ENCODE results near the gene CARMIL1.

Gene CARMIL1

GRCh38 chr6:25535632-25536225, 256.6 kb downstream of the CARMIL1 start:
- no peak for DNase-seq

DNA sequence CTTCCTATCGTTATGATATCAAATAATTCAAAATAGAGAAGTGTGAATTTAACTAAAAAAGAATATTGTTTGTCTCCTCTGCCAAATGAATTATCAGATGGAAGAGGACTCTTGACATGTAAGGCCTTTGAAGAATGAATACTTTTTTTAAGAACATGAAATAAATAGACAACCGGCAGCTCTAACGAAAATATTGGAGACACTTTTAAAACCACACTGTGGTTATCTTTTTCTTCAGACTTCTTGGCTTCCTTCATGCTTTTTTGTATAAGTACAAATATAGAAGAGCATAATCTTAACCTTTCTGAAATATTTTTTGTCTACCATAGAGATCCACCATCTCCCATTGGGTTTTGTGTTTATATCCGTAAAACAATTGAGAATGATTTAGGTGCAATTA, 257.6 kb downstream of the CARMIL1 start:
- DNase-seq = no peak

DNA sequence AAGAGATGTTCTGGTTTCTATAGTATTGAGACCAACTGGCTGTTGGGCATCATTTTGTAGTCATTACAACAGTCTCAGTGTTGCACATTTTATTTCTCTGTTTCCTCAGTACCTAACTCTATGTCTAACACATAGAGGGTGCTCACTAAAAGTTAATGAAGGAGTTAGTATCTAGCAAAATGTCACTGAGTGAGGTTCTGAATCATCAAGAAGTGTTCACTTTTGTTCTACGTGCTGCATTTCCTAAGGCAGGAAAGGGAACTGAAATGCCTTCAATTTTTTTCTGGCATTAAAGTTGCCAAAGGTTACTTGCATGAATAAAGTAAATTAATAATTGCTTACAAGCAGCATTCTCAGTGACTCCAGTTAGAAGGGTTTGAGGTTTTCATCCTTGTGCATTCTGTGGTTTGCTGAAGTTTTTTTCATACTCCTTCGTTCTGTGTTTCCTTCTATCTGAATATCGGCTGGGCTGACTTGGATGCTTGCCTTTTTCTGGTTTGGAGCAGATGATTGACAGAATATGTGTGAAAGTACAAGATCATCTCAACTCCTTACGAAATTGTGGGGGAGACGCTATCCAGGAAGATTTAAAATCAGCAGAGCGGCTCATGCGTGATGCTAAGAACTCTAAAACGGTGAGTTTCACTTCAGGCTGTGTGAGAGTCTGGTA, 258.3 kb downstream of the CARMIL1 start:
- DNase-seq = no peak

DNA sequence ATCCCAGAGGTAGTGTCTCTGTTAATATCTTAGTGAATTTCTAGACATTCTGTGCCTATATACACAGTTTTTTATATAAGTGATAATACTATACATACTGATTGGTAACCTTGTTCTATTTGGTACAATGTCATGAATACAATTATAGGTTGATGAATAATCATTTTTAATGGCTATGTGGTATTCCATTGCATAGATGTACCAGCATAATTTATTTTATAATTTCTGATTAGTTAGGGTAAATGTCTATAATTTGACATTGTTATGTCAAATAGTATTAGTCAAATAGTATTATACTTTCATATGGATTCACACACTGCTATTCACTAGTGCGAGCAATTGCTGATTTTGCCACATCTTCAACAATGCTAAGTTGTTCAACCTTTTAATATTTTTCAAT, 262.1 kb downstream of the CARMIL1 start:
- DNase-seq = no peak

DNA sequence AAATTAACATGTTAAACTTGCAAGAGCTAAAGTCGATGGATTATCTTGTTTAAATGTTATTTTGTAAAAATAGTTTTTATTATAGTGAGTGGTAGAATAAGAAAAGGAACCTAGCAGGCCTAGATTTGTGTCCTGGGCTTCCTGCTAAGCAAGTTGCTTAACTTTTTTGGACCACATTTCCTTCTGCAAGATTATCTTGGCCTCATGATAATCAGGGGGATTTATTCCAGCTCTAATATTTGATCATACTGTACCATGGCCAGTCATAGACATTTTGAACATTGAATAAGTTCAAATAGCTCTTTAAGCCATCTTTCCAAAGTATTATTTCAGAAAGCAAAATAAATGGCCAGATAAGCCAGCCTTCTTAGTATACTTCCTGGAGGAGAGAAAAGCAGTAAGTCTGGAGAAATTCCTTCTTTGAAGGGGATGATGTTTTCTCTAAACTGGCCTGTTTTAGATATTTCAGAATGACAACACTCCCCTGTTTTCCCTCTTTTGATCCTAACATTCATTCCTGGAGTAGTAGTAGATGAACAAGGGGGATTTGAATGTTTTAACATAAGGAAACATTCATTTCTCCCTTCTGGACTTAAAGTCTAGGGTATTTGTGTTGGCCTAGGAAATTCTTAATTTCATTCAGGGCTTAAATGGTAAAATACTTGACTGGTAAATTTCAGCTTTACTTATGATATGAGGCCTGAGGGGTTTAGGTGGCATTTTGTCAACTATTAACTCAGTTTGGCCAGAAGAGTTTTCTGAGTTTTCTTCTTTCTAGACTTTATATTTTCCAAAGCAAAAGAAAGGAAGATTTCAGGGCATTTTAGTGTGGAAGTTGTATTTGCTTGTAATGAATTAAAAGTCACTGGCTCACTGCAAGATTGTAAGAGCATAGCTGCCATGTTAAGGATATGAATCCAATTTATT, 264.1 kb downstream of the CARMIL1 start:
- DNase-seq = no peak

DNA sequence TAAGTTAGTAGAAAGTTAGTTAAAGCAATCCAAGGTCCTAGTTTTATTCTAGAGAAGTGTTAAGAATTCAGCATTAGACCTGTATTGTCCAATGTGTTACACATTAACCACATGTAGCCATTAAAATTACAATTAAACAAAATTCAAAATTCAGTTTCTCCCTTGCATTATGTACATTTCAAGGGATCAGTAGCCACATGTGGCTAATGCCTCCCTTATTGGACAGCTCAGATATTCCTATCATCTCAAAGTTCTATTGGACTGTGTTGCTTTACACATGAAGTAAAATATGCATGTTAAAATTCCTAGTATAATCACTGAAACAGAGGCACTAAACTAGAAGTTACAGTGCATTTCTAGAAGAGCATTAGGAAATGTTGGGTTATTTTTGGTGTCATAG, 265.7 kb downstream of the CARMIL1 start:
- DNase-seq = no peak

DNA sequence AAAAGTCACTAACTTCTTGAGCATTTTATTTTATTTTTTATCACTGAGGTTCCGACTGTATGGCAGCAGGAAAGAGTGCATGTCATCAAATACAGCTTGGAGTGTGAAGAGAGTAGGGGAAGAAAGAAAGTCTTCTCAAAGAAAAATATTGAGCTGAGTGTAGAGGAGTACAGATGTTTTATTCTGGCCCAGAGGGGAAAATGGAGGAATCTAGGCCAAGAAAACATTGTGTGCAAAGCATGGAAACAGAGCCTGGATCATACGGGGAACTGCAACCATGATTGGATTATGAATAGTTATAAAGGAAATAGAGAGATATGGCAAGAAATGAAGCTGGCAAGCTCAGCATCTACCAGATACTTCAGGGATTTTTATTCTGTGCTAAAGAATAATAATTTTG, 268.6 kb downstream of the CARMIL1 start:
- no peak for DNase-seq

DNA sequence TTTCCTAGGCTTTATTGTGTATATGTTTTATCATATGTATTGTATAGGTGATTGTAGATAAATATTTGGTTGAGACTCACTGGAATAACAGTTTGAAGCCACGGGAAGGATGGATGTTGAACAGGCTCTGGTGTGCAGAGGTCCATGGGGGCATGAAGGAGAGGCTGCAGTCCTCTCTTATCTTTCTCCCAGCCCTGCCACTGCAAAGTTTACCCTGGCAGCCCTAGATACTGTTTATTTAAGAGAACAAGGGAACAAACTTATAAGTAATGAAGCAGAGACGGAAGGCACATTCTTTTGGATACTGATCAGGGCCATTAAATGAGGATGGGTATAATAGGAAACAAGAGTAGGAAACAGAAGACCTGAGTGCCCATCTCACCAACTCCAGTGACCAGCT, 269.3 kb downstream of the CARMIL1 start:
- no peak for DNase-seq

DNA sequence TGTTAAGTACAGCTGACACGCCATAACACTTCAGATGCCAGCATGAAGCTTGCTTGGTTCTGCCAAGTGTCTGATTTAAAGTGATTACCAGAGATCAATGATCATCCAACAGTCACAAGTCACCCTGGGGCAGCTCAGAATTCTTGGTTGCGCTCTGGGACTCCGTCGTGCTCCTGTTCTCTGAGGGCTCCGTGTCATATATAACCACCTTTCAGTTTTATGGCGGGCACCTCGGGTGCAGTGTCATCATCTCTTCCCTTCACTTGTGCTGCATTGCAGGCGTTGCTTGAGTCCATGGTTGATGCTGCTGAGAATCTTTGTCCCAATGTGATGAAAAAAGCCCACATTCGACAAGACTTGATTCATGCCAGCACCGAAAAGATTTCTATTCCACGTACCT, 271.5 kb downstream of the CARMIL1 start:
- DNase-seq = no peak

GRCh38 chr6:25553502-25553901, 274.3 kb downstream of the CARMIL1 start:
- DNase-seq = no peak

GRCh38 chr6:25555188-25555587, 276.0 kb downstream of the CARMIL1 start:
- DNase-seq = no peak

DNA sequence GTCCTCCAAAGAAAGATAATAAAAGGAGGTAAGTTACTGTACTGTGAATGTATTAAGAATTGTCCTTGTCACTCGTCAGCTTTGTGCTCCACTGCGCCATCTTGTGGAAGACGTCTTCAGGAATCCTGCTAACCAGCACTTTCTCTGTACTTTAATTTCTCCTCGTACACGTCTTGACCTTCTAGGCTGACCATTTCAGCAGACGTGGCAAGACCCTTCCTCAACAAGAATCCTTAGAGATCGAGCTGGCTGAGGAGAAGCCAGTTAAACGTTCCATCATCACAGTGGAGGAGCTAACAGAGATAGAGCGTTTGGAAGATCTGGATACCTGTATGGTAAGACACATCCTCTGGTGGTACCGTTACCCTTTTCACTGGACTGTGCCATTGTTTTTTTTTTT, 277.3 kb downstream of the CARMIL1 start:
- DNase-seq = no peak

- no peak for DNase-seq
These were observed 279.1 kb downstream of the CARMIL1 start for GRCh38 chr6:25558155-25558817.

DNA sequence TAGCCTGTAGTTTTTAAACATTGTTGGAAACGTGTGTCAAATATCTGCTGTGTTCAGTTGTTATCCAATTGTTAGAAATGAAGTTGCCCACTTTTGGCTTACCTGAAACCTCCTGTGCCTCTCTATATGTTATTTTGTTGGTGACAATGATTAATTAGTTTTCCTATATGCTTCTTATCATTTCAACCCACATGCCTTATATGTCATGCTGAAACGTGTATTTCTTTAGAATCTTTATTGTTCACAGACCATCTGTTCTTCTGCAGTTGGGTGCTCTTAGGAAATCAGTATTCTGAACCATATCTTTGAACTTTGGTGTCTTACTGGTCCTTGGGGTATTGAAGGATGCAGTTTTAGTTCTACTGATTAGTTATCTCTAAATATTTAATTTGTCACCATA, 281.7 kb downstream of the CARMIL1 start:
- DNase-seq = no peak

GRCh38 chr6:25564943-25565342, 285.8 kb downstream of the CARMIL1 start:
- no peak for DNase-seq

- DNase-seq = no peak
These were observed 291.4 kb downstream of the CARMIL1 start for GRCh38 chr6:25570578-25570977.

- no peak for DNase-seq
These were observed 297.7 kb downstream of the CARMIL1 start for GRCh38 chr6:25576919-25577318.

DNA sequence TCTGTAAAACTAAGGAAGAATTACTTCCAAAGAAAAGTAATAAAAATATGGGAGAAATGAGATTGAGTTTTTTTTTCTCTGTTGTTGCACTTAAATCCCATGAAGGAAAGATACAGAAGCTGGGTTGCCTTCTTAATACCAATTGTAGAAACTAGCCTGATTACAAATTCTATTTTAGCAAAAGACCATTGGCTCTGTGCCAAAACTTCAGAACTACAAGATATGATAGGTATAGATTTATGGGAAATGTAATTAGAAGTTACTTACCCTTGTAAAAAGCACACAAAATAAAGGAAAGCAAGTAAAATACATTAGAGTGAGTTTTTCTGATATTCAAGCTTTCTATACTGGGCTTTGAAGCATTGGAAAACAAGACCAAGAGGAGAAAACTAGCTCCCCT, 299.4 kb downstream of the CARMIL1 start:
- DNase-seq = no peak

DNA sequence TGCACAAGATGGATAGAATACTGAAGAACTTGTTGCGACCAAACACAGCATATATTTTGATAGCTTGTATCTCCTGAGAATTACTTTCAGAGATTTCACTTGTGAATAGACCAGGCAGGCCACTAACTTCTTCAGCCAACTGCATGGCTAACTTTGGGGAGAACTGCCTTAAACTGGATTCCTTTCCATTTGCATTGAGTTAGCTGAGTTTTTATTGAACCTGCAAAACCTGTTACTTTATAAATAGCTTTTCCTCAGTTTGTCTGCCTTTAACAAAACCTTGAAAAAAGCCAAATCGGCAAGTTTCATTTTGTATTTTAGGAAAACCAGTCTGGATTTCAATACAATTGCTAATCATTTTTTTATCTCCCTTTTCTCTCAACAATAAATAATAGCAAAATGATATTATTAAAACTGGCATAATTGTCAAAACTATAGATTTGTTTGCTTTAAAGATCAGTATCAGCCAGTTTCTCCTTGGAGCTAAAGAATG, 300.3 kb downstream of the CARMIL1 start:
- no peak for DNase-seq

DNA sequence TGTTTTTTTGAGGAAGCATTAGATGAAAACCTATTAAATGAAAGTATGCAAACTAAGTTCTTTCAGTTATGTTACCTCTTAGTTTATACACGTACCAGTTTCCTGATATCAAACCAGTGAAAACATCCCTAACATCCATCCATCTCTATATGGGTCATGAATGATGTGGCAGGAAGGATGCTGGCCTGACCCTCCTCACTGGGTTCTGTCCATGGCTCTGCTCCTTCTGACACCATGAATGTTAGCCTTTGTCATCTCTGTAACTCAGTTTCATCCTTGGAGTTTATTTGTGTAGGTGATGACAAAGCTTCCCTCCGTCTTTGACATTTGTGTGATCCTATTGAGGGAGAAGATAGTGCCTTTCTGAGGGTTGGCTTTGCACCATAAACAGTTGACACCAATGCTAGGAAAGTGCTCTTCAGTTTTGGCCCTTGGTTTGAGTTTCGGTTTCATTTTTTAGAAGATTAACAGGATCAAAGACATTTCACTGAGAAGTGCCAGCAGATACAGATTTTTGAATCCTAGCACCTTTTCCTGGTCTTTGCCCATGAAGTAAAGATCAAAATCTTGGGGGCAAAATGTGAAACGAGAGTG, 300.8 kb downstream of the CARMIL1 start:
- DNase-seq = no peak

DNA sequence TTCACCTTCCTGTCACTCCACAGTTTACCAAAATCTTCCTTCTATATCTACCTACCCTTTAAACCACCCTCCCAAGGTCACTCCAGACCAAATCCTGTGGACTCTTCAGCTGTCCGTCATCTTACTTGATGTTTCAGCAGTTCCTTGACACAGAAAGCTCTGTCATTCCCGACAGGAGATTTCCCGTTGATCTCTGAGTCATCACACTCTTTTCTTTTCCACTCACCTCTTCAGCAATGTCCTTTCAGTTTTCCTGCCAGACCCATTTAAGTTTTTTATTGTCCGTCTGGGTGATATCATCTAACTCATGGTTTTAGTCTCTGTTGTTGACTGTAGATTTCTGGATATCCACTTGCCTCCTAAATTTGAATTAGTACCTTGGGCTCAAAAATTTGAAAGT, 302.9 kb downstream of the CARMIL1 start:
- DNase-seq = no peak

GRCh38 chr6:25583099-25583498, 303.9 kb downstream of the CARMIL1 start:
- no peak for DNase-seq

DNA sequence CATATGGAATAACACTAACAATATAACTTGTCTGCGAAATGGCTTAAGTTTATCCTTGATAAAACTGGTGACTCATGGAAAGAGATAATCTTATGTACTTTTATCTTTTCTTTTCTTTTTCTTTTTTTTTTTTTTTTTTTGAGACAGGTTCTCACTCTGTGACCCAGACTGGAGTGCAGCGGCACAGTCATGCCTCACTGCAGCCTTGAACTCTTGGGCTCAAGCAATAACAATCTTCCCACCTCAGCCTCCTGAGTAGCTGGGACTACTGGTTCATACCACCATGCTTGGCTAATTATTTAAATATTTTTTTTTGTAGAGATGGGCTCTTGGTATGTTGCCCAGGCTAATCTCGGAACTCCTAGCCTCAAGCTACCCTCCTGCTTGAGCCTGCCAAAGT, 304.7 kb downstream of the CARMIL1 start:
- DNase-seq = no peak
